NCI-H524 (cell line): ENCODE measurements around the gene CLPTM1L.
"Not testable (repeated sequence)": the region's sequence is repeated elsewhere in the genome, so short reads cannot be mapped to it uniquely, and the experiment has no call there.

ENCODE experiments used
- DNase-seq, 2 experiments: peaks; one replicate each; lab custom pipeline; 2025; lab: John Stamatoyannopoulos, UW

The CLPTM1L gene

GRCh38 chr5:1292139-1292538, 52.8 kb downstream of the CLPTM1L start:
- peak in 1 of 2 experiments; percentile 31 for DNase-seq

GRCh38 chr5:1291611-1292080, 53.3 kb downstream of the CLPTM1L start:
- no peak for DNase-seq

GRCh38 chr5:1290956-1291355, 53.9 kb downstream of the CLPTM1L start:
- not testable (repeated sequence) for DNase-seq

GRCh38 chr5:1289559-1289958, 55.3 kb downstream of the CLPTM1L start:
- DNase-seq, result not testable (repeated sequence)

GRCh38 chr5:1288439-1289335, 56.2 kb downstream of the CLPTM1L start:
- DNase-seq, result no peak

- no peak for DNase-seq
These were observed 59.0 kb downstream of the CLPTM1L start for GRCh38 chr5:1285883-1286291.

- DNase-seq, result no peak
These were observed 59.8 kb downstream of the CLPTM1L start for GRCh38 chr5:1285141-1285540.

- DNase-seq, result not testable (repeated sequence)
These were observed 60.4 kb downstream of the CLPTM1L start for GRCh38 chr5:1284336-1284970.

GRCh38 chr5:1283729-1284041, 61.2 kb downstream of the CLPTM1L start:
- DNase-seq, result not testable (repeated sequence)

GRCh38 chr5:1282993-1283728, 61.7 kb downstream of the CLPTM1L start:
- DNase-seq, result not testable (repeated sequence)

GRCh38 chr5:1282131-1282992, 62.5 kb downstream of the CLPTM1L start:
- DNase-seq, result no peak

- DNase-seq, result no peak
These were observed 63.6 kb downstream of the CLPTM1L start for GRCh38 chr5:1281038-1281882.

- no peak for DNase-seq
These were observed 64.5 kb downstream of the CLPTM1L start for GRCh38 chr5:1280177-1281037.

- no peak for DNase-seq
These were observed 65.3 kb downstream of the CLPTM1L start for GRCh38 chr5:1279443-1280151.

- no peak for DNase-seq
These were observed 66.0 kb downstream of the CLPTM1L start for GRCh38 chr5:1278656-1279442.

- no peak for DNase-seq
These were observed 66.7 kb downstream of the CLPTM1L start for GRCh38 chr5:1278216-1278615.

- no peak for DNase-seq
These were observed 67.1 kb downstream of the CLPTM1L start for GRCh38 chr5:1277781-1278180.

- no peak for DNase-seq
These were observed 67.6 kb downstream of the CLPTM1L start for GRCh38 chr5:1277331-1277730.
